Nephron (organoid): ENCODE measurements around the gene CDH23.

Experiments
- H3K27ac Mint-ChIP-seq, 3 experiments: 2 replicates each; pipeline ENCODE4 v1.8.0; 2020; ENCODE audit warnings: mixed read lengths in 3 of 3, mild to moderate bottlenecking in 2 of 3, moderate library complexity in 1 of 3
- H3K27me3 Mint-ChIP-seq: 2 replicates; pipeline ENCODE4 v1.8.0; 2021; ENCODE audit warnings: low read depth, mild to moderate bottlenecking, moderate library complexity, mixed read lengths
- H3K36me3 Mint-ChIP-seq: 2 replicates; pipeline ENCODE4 v1.8.0; 2020; ENCODE audit warnings: low read depth, mixed read lengths
- H3K4me1 Mint-ChIP-seq: 2 replicates; pipeline ENCODE4 v1.8.0; 2020; ENCODE audit warnings: mixed read lengths
- H3K4me3 Mint-ChIP-seq, 3 experiments: 2 replicates each; pipeline ENCODE4 v1.8.0; 2020; ENCODE audit warnings: mild to moderate bottlenecking in 3 of 3, mixed read lengths in 3 of 3, moderate library complexity in 2 of 3
- H3K9me3 Mint-ChIP-seq: 2 replicates; pipeline ENCODE4 v1.8.0; 2020; ENCODE audit warnings: mixed read lengths
- TF ChIP-seq, protein P1 (sequence below), 3 experiments: fragments of 200-600 bp; sonication (generic); IDR thresholded peaks; one replicate each; pipeline ENCODE4 v1.5.0; 2021; ENCODE audit warnings: antibody characterized with exemption in 3 of 3; ENCODE audit not compliant: unreplicated experiment in 3 of 3

Gene CDH23

DNA sequence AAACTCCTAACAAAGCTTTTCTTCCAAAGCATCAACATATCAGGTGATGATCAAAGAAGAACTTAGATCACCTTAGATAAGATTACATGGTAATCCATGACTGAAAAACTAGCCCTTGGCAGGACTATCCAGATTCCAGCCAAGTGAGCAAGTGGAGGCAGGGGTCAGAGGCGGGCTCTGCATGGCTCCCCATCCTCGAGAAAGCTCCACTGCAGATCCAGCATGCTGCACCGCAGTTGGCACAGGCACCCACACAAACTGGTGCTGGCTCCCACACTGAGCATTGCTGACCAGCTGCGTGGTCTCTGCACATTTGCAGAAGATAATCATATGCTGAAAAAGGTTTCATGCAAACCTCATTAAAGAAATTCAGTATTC lies 444.2 kb downstream of the CDH23 start:
- H3K9me3 Mint-ChIP-seq, result no peaks in the 10 kb centered on the region

DNA sequence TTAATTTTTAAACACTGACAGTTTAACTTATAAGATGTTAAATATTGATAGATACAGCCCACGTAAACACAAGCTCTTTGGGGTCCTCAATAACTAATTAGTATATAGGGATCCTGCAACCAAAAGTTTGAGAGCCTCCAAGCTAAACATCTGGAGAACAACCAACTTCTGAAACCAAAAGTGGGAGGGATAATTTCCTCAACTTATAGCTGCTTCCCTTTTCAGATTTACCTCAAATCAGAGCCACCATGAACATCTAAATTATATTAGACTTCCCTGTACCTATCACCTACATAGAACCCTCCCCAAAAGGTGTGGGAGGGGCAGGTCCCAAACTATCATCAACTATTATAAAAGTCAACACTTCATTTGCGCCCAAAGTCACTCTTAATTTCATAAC lies 445.7 kb downstream of the CDH23 start:
- H3K4me3 Mint-ChIP-seq, result no peak overlapping the region
- H3K9me3 Mint-ChIP-seq, result no peaks in the 10 kb centered on the region
- H3K27ac Mint-ChIP-seq, result no peak overlapping the region
- peaks cover 30% of the 10 kb centered on the region for H3K4me1 Mint-ChIP-seq
- peaks cover 13% of the 10 kb centered on the region for H3K36me3 Mint-ChIP-seq
- TF ChIP-seq, protein P1, sequence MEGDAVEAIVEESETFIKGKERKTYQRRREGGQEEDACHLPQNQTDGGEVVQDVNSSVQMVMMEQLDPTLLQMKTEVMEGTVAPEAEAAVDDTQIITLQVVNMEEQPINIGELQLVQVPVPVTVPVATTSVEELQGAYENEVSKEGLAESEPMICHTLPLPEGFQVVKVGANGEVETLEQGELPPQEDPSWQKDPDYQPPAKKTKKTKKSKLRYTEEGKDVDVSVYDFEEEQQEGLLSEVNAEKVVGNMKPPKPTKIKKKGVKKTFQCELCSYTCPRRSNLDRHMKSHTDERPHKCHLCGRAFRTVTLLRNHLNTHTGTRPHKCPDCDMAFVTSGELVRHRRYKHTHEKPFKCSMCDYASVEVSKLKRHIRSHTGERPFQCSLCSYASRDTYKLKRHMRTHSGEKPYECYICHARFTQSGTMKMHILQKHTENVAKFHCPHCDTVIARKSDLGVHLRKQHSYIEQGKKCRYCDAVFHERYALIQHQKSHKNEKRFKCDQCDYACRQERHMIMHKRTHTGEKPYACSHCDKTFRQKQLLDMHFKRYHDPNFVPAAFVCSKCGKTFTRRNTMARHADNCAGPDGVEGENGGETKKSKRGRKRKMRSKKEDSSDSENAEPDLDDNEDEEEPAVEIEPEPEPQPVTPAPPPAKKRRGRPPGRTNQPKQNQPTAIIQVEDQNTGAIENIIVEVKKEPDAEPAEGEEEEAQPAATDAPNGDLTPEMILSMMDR (IDR thresholded peaks at IDR 0.05; ENCODE audit: unreplicated experiment in 3 of 3), result no peak
- H3K27me3 Mint-ChIP-seq, result no peaks in the 10 kb centered on the region

More for the DNA sequence above, 444.2 kb downstream of the CDH23 start:
- H3K4me3 Mint-ChIP-seq, result no peak overlapping the region
- TF ChIP-seq, protein P1 (IDR thresholded peaks at IDR 0.05; ENCODE audit: unreplicated experiment in 3 of 3), result no peak
- peak overlapping the region in 2 of 3 experiments; percentile 66 to 91 for H3K27ac Mint-ChIP-seq
- peaks cover 10% of the 10 kb centered on the region for H3K36me3 Mint-ChIP-seq
- no peaks in the 10 kb centered on the region for H3K27me3 Mint-ChIP-seq
- peaks cover 44% of the 10 kb centered on the region for H3K4me1 Mint-ChIP-seq

DNA sequence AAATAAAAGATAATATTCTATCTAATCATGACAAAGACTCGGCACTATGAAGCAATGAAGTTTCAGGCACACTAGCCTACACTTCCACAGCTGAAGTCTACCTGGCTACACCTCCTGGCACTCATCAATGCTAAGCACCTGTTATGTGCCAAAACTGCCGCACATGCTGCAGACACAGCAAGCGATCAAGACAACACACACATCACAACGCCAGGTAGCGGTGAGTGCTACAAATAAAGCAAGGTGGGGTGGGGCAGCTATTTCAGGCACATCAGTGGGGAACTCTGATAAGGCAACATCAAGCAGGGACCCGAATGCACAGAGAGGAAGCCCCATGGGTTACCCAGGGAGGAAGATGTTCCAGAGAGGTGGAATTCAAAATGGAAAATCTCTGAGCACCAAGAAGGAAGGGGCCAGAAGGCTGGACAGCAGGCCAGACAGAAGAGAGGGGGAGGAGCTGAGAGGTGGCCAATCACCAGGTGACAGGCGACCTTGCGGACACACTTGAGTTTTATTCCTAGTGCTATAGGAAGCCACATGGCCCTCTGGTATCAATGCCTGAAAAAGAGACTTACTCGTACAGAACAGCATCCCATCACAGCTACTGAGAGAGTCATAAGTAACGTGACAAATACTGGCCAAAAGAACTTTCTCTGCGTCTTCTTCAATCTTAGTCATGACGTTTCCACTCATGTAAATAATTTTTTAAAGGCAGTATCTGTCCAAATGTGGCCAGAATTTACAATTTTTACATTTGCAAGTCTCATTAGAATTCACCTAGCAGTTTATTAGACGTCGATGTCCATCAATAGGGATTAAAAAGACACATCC lies 446.4 kb downstream of the CDH23 start:
- Mint-ChIP-seq H3K4me1 (peaks cover 30% of the 10 kb centered on the region), H3K36me3 (peaks cover 8% of the 10 kb centered on the region), H3K27me3 (no peaks in the 10 kb centered on the region), H3K27ac (no peak overlapping the region), H3K9me3 (no peaks in the 10 kb centered on the region), H3K4me3 (no peak overlapping the region)
- TF ChIP-seq, protein P1 (IDR thresholded peaks at IDR 0.05; ENCODE audit: unreplicated experiment in 3 of 3), result no peak

DNA sequence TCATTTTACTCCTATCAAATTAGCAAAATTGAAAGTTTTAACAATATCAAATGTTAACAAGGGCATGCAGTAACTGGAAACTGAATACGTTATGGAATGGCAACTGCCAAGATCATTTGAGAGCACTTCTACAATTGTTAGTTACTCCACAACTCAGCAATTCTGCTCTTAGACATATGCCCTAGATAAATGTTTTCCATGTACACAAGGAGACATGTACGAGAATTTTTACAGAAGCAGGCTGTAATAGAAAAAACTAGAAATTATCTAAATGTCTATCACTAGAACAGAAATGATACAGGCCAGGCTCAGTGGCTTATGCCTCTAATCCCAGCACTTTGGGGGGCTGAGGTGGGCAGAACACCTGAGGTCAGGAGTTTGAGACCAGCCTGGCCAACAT lies 447.4 kb downstream of the CDH23 start:
- H3K9me3 Mint-ChIP-seq, result no peaks in the 10 kb centered on the region

DNA sequence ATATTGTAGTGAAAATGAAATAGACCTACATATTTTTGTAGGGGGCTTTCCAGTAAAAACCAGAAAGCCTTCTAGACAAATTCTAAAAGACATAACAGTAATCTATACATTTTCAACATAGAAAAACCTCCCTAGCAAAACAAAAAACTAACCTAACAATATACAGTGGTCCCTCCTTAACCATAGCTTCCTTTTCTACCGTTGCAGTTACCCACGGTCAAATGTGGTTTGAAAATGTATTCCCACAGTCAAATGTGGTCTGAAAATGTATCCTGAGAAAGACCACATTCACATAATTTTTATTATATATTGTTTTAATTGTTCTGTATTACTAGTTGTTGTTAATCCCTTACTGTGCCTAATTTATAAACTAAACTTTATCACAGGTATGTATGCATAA lies 448.0 kb downstream of the CDH23 start:
- H3K36me3 Mint-ChIP-seq, result peaks cover 7% of the 10 kb centered on the region
- peaks cover 33% of the 10 kb centered on the region for H3K4me1 Mint-ChIP-seq
- TF ChIP-seq, protein P1 (IDR thresholded peaks at IDR 0.05; ENCODE audit: unreplicated experiment in 3 of 3), result no peak
- H3K27ac Mint-ChIP-seq, result no peak overlapping the region
- no peak overlapping the region for H3K4me3 Mint-ChIP-seq
- no peaks in the 10 kb centered on the region for H3K27me3 Mint-ChIP-seq
- H3K9me3 Mint-ChIP-seq, result no peaks in the 10 kb centered on the region

More for the DNA sequence above, 447.4 kb downstream of the CDH23 start:
- Mint-ChIP-seq H3K36me3 (peaks cover 7% of the 10 kb centered on the region), H3K4me1 (peaks cover 30% of the 10 kb centered on the region), H3K27me3 (no peaks in the 10 kb centered on the region), H3K4me3 (no peak overlapping the region), H3K27ac (no peak overlapping the region)
- TF ChIP-seq, protein P1 (IDR thresholded peaks at IDR 0.05; ENCODE audit: unreplicated experiment in 3 of 3), result no peak
